ENCODE data around the gene DOLPP1. TPM values are rescaled to one million over a fixed set of nuclear protein-coding genes. Genes with fewer than 3 reads are reported as not detected.

The DOLPP1 gene
- total and polyA plus RNA-seq, 2 of the 13 experiments (the other 11 are each of a cell fraction or from before 2014, with no cell fraction given), result 21.0 to 34.1 TPM

DNA sequence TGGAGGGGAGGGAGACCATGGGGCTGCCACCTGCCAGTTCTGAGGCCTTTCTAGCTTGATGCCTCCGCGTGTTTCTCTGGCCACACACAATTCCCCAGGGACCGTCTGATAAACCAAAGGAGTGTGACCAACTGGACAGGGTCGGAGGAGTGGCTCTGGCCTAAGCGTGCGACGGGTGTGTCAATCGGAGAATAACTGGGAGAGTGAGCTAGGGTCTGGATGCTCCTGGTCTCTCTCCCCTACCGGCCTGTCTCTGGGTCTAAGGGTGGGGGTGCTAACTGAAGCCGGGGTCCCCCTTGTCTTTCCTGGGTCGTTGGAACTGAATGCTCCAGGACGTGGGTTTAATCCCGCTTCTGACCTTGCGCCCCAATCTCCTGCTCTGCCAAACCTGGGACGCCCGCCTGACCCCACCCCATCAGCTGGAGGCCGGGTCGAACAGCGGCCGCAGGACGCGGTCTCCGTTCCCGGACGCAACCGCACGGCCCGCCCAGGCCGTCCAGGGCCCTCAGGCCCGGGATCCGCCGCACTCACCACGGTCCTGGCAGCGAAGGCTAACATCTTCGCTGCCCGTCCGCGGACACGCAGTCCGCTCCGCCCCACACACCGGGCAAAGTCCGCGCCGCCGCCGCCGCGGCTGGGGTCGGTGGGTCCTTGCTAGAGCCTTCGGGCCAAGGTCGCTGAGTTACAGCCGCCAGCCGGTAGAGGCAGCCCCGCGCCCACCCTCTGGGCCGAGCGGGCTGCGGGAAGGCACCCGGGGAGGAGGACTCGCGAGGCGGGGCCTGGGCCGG lies 29.2 kb downstream of the DOLPP1 start:
- Histone ChIP-seq H3K79me2 (ENCODE audit: insufficient read depth, low read length) (peaks cover 33% of the 10 kb centered on the region), H3K4me1 (ENCODE audit: insufficient read depth, low read length) (peaks cover 51% of the 10 kb centered on the region), H2AFZ (ENCODE audit: low read length) (no peak overlapping the region), H3K36me3 (replicated peaks in 1 of 2; ENCODE audit: control insufficient read depth in 1 of 2, insufficient read depth in 2 of 2, low read length in 2 of 2) (peaks cover 0 to 4% of the 10 kb centered on the region in 2 experiments; a peak in 1 of 5 replicates), H3K9me3 (ENCODE audit: low read length) (no peaks in the 10 kb centered on the region), H3K9ac (ENCODE audit: insufficient read depth, low read depth, low read length) (peak overlapping the region; percentile 77), H3K4me3 (replicated peaks in 1 of 3; ENCODE audit: insufficient read depth in 1 of 3, low read depth in 2 of 3, low read length in 3 of 3) (peak overlapping the region; percentile 80 to 84 (median 80)), H3K27me3 (ENCODE audit: control insufficient read depth in 1 of 2, insufficient read depth in 2 of 2, low read length in 2 of 2) (no peaks in the 10 kb centered on the region; a peak in 1 of 5 replicates), H3K27ac (ENCODE audit: extremely low read length, insufficient read depth, low read length) (peak overlapping the region; percentile 91), H3K4me2 (ENCODE audit: low read depth, low read length) (peak overlapping the region; percentile 70), H4K20me1 (ENCODE audit: insufficient read depth, low read length) (0 out of 2 replicates have a peak, but pooled peaks cover 5% of the 10 kb centered on the region)
- DNase-seq (ENCODE audit: low spot score) (peak; percentile 18), FAIRE-seq (no peak), ATAC-seq (peak; percentile 81)
- BruUV-seq (replicated peaks), result TSS peak; percentile 65
- intact Hi-C loops (cut with micrococcal nuclease; ENCODE audit: unreplicated experiment), result no loop called here
- ChIA-PET POLR2A (interaction anchor here (0.6 to 3.6 kb wide), 12 partner anchors 12 to 516 kb away, joined by 3 to 18 read pairs (median 4); partner anchors contain the start of genes DOLPP1, NTMT1 and SH3GLB2), CTCF (ENCODE audit: low intra/inter-chr PET ratio, low total read pairs) (no interaction called here)
- WGBS (ENCODE audit: low lambda C conversion rate), result 0% methylated on average over 3 of the region's 64 CpGs
- in situ Hi-C loops (cut with HindIII; ENCODE audit: extremely low pct_ligation_motif_present, low pct_unique_long_range_greater_than_20kb), result no loop called here
- TF ChIP-seq HOXA9 (CRISPR knock-in tag; IDR thresholded peaks at IDR 0.05; ENCODE audit: borderline replicate concordance) (no peak), POLR2AphosphoS5 (IDR thresholded peaks at IDR 0.05; ENCODE audit: low read depth, low read length) (no peak), FOSL2 (CRISPR knock-in tag; IDR thresholded peaks at IDR 0.05) (no peak), ZNF510 (CRISPR knock-in tag; IDR thresholded peaks at IDR 0.05; ENCODE audit: low read depth) (no peak), GPBP1L1 (CRISPR knock-in tag; IDR thresholded peaks at IDR 0.05) (no peak), SRSF4 (IDR thresholded peaks at IDR 0.05; ENCODE audit: low read depth, low read length, poor library complexity, severe bottlenecking) (no peak), ZNF75D (CRISPR knock-in tag; IDR thresholded peaks at IDR 0.05; ENCODE audit: borderline replicate concordance) (no peak), CCDC6 (CRISPR knock-in tag; IDR thresholded peaks at IDR 0.05) (peak; percentile 68; the same call in 1 of the 2 replicates), ZNF274 (CRISPR knock-in tag; IDR thresholded peaks at IDR 0.05) (no peak), ZNF180 (CRISPR knock-in tag; IDR thresholded peaks at IDR 0.05; ENCODE audit: borderline replicate concordance, low read depth) (no peak), ZIK1 (CRISPR knock-in tag; IDR thresholded peaks at IDR 0.05; ENCODE audit: borderline replicate concordance, low read depth) (no peak), ZNF235 (CRISPR knock-in tag; IDR thresholded peaks at IDR 0.05; ENCODE audit: borderline replicate concordance) (no peak), KMT2A (CRISPR knock-in tag; IDR thresholded peaks at IDR 0.05) (peak; percentile 29; the same call in 1 of the 2 replicates), ZNF776 (CRISPR knock-in tag; IDR thresholded peaks at IDR 0.05) (peak; percentile 82), CCAR2 (optimal IDR thresholded peaks at IDR 0.05; ENCODE audit: low read depth, low read length) (no peak)
- TF ChIP-seq, protein P1, sequence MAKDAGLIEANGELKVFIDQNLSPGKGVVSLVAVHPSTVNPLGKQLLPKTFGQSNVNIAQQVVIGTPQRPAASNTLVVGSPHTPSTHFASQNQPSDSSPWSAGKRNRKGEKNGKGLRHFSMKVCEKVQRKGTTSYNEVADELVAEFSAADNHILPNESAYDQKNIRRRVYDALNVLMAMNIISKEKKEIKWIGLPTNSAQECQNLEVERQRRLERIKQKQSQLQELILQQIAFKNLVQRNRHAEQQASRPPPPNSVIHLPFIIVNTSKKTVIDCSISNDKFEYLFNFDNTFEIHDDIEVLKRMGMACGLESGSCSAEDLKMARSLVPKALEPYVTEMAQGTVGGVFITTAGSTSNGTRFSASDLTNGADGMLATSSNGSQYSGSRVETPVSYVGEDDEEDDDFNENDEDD (CRISPR knock-in tag; IDR thresholded peaks at IDR 0.05; ENCODE audit: borderline replicate concordance), result no peak; the same call in 1 of the 2 replicates
- TF ChIP-seq, protein P2, sequence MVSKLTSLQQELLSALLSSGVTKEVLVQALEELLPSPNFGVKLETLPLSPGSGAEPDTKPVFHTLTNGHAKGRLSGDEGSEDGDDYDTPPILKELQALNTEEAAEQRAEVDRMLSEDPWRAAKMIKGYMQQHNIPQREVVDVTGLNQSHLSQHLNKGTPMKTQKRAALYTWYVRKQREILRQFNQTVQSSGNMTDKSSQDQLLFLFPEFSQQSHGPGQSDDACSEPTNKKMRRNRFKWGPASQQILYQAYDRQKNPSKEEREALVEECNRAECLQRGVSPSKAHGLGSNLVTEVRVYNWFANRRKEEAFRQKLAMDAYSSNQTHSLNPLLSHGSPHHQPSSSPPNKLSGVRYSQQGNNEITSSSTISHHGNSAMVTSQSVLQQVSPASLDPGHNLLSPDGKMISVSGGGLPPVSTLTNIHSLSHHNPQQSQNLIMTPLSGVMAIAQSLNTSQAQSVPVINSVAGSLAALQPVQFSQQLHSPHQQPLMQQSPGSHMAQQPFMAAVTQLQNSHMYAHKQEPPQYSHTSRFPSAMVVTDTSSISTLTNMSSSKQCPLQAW (CRISPR knock-in tag; IDR thresholded peaks at IDR 0.05), result no peak

Data from HepG2 (cell line).